ENCODE results near the gene MAP1LC3B.
A peak's percentile ranks its signal among the peaks of the same experiment; 100 is the strongest.

Gene MAP1LC3B

GRCh38 chr16:87393680-87394055 is 1.5 kb downstream of the MAP1LC3B start:
- Histone ChIP-seq H3K27ac (ENCODE audit: low read depth, low read length) (no peak overlapping the region), H3K27me3 (ENCODE audit: control insufficient read depth, insufficient read depth, low read length) (no peaks in the 10 kb centered on the region), H3K36me3 (ENCODE audit: control insufficient read depth, insufficient read depth, low read length) (peaks cover 4% of the 10 kb centered on the region), H3K9ac (ENCODE audit: low read length) (no peak overlapping the region), H3K4me3 (ENCODE audit: low read depth, low read length) (peak overlapping the region; percentile 75), H3K9me3 (ENCODE audit: control insufficient read depth, insufficient read depth, low read depth, low read length) (no peaks in the 10 kb centered on the region), H3K4me1 (ENCODE audit: control insufficient read depth, insufficient read depth, low read length) (peaks cover 9% of the 10 kb centered on the region; the same call in 1 of the 2 replicates)

DNA sequence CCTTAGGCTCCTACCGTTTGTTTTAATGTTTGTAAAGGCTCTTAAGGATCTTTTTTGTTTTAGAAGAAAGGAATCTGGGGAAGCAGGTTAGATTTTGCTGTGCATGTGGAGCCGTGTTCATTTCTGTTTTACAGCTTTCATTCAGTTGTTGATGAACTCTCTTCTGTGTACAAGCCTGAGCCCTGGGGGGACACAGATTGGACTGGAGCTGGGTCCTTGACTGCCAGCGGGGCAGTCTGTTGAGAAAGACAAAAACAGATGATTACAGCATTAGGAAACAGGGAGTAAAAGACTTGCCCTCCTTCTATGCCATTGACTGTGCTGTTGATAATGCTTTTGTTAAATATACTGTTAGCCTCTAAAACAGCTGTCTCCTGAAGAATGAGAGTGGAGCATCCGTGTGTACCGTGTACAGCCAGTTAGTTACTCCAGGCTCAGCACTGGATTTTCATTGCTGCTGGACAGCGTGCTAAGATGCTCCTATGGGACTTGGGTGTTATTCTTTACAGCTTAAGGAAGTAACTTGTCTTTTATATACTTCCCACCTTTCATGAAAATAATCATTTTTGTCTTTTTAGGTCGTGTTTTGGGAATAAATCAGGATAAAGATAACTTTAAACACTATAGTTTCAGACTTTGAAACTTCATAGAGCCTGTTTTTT is 3.2 kb downstream of the MAP1LC3B start:
- Histone ChIP-seq H3K9me3 (ENCODE audit: control insufficient read depth, insufficient read depth, low read depth, low read length) (no peaks in the 10 kb centered on the region), H3K9ac (ENCODE audit: low read length) (no peak overlapping the region), H3K27ac (ENCODE audit: low read depth, low read length) (no peak overlapping the region), H3K4me3 (ENCODE audit: low read depth, low read length) (no peak overlapping the region), H3K27me3 (ENCODE audit: control insufficient read depth, insufficient read depth, low read length) (no peaks in the 10 kb centered on the region), H3K36me3 (ENCODE audit: control insufficient read depth, insufficient read depth, low read length) (peaks cover 15% of the 10 kb centered on the region), H3K4me1 (ENCODE audit: control insufficient read depth, insufficient read depth, low read length) (peaks cover 9% of the 10 kb centered on the region; the same call in 1 of the 2 replicates)

DNA sequence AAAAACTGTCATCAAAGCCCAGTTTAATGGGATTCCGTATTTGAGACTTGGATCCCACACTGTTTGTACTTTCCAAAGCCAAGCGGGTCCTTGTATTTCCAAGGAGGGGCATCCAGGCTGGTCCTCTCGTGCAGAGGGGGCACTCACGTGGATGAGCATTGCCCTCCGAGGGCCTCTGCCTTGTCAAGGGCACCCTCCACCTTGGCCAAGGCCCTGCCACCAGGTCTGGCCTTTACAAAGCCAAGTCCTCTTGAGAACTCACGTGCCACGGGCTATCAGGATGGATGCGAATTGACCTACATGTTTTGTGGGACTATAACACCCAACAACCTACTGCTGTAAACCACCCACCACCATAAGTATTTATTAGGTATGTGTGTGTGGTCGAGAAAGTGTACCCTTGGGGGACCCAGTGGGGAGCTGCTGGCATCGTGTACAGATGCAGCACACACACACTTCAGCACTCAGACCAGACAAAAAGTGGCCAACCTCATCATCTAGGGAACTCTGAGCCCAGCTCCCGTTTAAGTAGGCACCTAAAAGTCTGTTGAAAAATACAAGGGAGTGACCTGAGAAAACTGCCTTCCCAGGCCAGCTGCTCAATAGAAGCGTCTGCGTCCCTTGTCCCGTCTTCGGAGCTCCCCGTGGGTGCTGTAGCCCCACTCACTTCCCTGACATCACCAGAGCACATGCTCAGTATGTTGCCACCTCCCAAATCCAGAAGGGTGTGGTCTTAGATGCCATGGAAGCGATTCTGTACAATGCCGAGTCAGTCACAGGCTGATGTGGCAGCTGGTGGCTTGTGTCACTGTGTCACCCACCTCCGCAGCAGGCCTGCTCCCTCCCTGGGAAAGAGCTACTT is 12.9 kb downstream of the MAP1LC3B start:
- no peak overlapping the region for H3K9ac ChIP-seq (ENCODE audit: low read length)
- H3K9me3 ChIP-seq (ENCODE audit: control insufficient read depth, insufficient read depth, low read depth, low read length), result no peaks in the 10 kb centered on the region
- no peak overlapping the region for H3K27ac ChIP-seq (ENCODE audit: low read depth, low read length)
- no peak overlapping the region for H3K4me3 ChIP-seq (ENCODE audit: low read depth, low read length)
- H3K27me3 ChIP-seq (ENCODE audit: control insufficient read depth, insufficient read depth, low read length), result no peaks in the 10 kb centered on the region
- H3K36me3 ChIP-seq (ENCODE audit: control insufficient read depth, insufficient read depth, low read length), result peaks cover 76% of the 10 kb centered on the region
- no peaks in the 10 kb centered on the region for H3K4me1 ChIP-seq (ENCODE audit: control insufficient read depth, insufficient read depth, low read length)

GRCh38 chr16:87406495-87407088 is 14.5 kb downstream of the MAP1LC3B start:
- H3K27ac ChIP-seq (ENCODE audit: low read depth, low read length), result no peak overlapping the region
- no peaks in the 10 kb centered on the region for H3K27me3 ChIP-seq (ENCODE audit: control insufficient read depth, insufficient read depth, low read length)
- H3K4me3 ChIP-seq (ENCODE audit: low read depth, low read length), result no peak overlapping the region
- H3K4me1 ChIP-seq (ENCODE audit: control insufficient read depth, insufficient read depth, low read length), result no peaks in the 10 kb centered on the region
- H3K36me3 ChIP-seq (ENCODE audit: control insufficient read depth, insufficient read depth, low read length), result peaks cover 81% of the 10 kb centered on the region
- no peak overlapping the region for H3K9ac ChIP-seq (ENCODE audit: low read length)
- H3K9me3 ChIP-seq (ENCODE audit: control insufficient read depth, insufficient read depth, low read depth, low read length), result no peaks in the 10 kb centered on the region

- Histone ChIP-seq H3K4me3 (ENCODE audit: low read depth, low read length) (no peak overlapping the region), H3K27ac (ENCODE audit: low read depth, low read length) (no peak overlapping the region), H3K27me3 (ENCODE audit: control insufficient read depth, insufficient read depth, low read length) (no peaks in the 10 kb centered on the region), H3K36me3 (ENCODE audit: control insufficient read depth, insufficient read depth, low read length) (peaks cover 83% of the 10 kb centered on the region), H3K9ac (ENCODE audit: low read length) (no peak overlapping the region), H3K4me1 (ENCODE audit: control insufficient read depth, insufficient read depth, low read length) (no peaks in the 10 kb centered on the region), H3K9me3 (ENCODE audit: control insufficient read depth, insufficient read depth, low read depth, low read length) (no peaks in the 10 kb centered on the region)
Observed at GRCh38 chr16:87407511-87408112, 15.5 kb downstream of the MAP1LC3B start.

DNA sequence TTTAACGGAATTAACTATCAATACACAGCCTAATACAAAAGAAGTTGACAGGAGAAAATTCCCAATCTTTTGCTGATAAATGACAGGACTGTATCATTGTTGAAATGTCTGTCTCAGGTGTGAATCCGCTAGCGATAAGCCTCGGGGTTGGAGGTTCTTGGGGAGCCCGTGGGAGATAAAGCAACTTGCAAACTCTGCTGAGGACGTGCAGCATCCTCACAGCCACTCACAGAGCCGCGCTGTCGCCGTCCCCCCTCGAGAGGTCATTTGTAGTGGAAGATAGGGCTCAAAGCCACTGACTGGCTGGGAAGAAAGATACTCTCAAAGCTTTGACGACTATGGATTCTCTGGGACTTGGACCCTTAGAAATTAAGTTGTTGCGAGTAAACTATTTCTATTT is 17.0 kb downstream of the MAP1LC3B start:
- H3K4me1 ChIP-seq (ENCODE audit: control insufficient read depth, insufficient read depth, low read length), result no peaks in the 10 kb centered on the region
- H3K27me3 ChIP-seq (ENCODE audit: control insufficient read depth, insufficient read depth, low read length), result no peaks in the 10 kb centered on the region
- H3K9me3 ChIP-seq (ENCODE audit: control insufficient read depth, insufficient read depth, low read depth, low read length), result no peaks in the 10 kb centered on the region
- H3K36me3 ChIP-seq (ENCODE audit: control insufficient read depth, insufficient read depth, low read length), result peaks cover 85% of the 10 kb centered on the region
- H3K9ac ChIP-seq (ENCODE audit: low read length), result no peak overlapping the region
- no peak overlapping the region for H3K4me3 ChIP-seq (ENCODE audit: low read depth, low read length)
- no peak overlapping the region for H3K27ac ChIP-seq (ENCODE audit: low read depth, low read length)

DNA sequence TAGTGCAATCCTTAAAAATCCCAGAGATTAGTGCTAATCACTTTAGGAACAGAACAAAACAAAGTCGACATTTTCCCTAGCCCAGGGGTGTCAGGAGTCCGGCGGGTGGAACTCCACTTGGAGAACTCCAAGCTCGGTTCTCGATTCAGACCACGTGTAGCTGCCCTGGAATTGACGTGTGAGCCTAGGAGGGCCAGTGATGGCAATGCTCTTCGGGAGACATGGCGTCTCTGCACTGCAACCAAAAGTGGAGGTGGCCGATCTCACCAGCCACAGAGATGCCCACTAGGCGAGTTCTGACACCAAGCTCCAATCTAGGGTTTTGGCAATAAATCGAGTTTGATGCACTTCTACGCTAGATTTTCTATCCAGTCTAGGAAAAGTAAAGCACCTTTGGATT is 17.6 kb downstream of the MAP1LC3B start:
- no peak overlapping the region for H3K4me3 ChIP-seq (ENCODE audit: low read depth, low read length)
- H3K4me1 ChIP-seq (ENCODE audit: control insufficient read depth, insufficient read depth, low read length), result no peaks in the 10 kb centered on the region
- H3K9me3 ChIP-seq (ENCODE audit: control insufficient read depth, insufficient read depth, low read depth, low read length), result no peaks in the 10 kb centered on the region
- no peaks in the 10 kb centered on the region for H3K27me3 ChIP-seq (ENCODE audit: control insufficient read depth, insufficient read depth, low read length)
- H3K27ac ChIP-seq (ENCODE audit: low read depth, low read length), result no peak overlapping the region
- H3K36me3 ChIP-seq (ENCODE audit: control insufficient read depth, insufficient read depth, low read length), result peaks cover 84% of the 10 kb centered on the region
- H3K9ac ChIP-seq (ENCODE audit: low read length), result no peak overlapping the region

- Histone ChIP-seq H3K27ac (ENCODE audit: low read depth, low read length) (no peak overlapping the region), H3K9me3 (ENCODE audit: control insufficient read depth, insufficient read depth, low read depth, low read length) (no peaks in the 10 kb centered on the region), H3K36me3 (ENCODE audit: control insufficient read depth, insufficient read depth, low read length) (peaks cover 81% of the 10 kb centered on the region), H3K27me3 (ENCODE audit: control insufficient read depth, insufficient read depth, low read length) (no peaks in the 10 kb centered on the region), H3K4me3 (ENCODE audit: low read depth, low read length) (no peak overlapping the region), H3K4me1 (ENCODE audit: control insufficient read depth, insufficient read depth, low read length) (no peaks in the 10 kb centered on the region), H3K9ac (ENCODE audit: low read length) (no peak overlapping the region)
Observed at GRCh38 chr16:87410530-87410929, 18.4 kb downstream of the MAP1LC3B start.

DNA sequence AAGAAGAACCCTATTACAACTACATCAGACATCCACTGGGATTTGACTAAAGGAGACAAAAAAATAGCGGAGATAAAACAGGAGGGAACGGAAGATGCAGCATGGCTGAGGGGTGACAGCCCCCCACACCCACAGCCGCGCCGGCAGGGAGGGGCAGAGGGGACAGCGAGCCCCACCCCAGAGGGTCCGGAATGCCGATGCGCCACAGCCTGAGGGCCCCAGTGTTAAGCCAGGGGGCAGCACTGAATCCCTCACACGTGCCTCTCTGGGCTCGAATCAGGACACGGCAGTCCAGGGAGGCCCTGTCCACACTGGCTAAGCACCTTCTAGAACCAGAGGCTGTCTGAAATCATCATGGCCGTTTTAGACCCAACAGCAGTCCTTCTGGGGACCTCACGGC is 18.8 kb downstream of the MAP1LC3B start:
- Histone ChIP-seq H3K36me3 (ENCODE audit: control insufficient read depth, insufficient read depth, low read length) (peaks cover 77% of the 10 kb centered on the region), H3K9me3 (ENCODE audit: control insufficient read depth, insufficient read depth, low read depth, low read length) (no peaks in the 10 kb centered on the region), H3K27ac (ENCODE audit: low read depth, low read length) (no peak overlapping the region), H3K4me3 (ENCODE audit: low read depth, low read length) (no peak overlapping the region), H3K9ac (ENCODE audit: low read length) (no peak overlapping the region), H3K27me3 (ENCODE audit: control insufficient read depth, insufficient read depth, low read length) (no peaks in the 10 kb centered on the region), H3K4me1 (ENCODE audit: control insufficient read depth, insufficient read depth, low read length) (no peaks in the 10 kb centered on the region)

DNA sequence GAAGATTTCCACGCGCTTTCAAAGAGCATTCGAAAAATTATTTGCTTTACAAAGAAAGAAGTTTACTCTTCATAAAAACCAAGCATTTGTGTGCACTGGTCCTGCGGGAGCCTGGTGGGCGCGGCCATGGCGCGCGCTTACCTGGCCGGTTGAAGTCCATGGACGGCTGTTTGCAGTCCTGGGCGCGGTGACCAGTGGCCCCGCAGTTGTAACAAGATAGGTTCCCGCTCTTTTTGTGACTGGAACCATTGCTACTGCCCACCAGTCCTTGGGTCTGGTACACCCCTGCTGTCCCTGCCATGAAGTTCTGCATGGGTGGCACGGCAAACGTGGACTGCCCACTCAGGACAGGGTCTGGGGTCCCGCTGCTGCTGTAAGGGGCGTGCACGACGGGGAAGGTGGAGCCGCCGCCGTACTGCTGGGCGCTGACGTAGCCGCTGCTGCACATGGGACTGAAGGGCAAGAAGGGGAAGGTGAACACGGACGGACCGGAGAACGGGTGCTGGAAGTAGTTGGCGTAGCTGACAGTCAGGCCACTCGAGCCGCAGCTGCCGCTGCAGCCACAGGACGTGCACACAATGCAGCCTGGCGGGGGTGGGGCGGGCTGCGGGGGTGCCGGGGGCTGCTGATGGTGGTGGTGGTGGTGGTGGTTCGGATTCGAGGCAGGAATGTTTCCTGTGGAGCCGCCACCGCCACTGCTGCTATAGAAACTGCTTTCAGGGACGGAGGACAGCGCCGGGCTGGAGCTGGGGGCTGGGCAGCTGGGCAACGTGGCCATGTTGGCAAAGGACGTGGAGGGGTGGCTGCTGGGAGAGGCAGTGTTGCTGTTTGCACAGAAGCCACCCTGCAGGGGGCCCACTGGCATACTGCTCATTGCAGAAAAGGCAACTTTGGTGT is 19.5 kb downstream of the MAP1LC3B start:
- Histone ChIP-seq H3K9ac (ENCODE audit: low read length) (no peak overlapping the region), H3K9me3 (ENCODE audit: control insufficient read depth, insufficient read depth, low read depth, low read length) (no peaks in the 10 kb centered on the region), H3K4me1 (ENCODE audit: control insufficient read depth, insufficient read depth, low read length) (no peaks in the 10 kb centered on the region), H3K27me3 (ENCODE audit: control insufficient read depth, insufficient read depth, low read length) (no peaks in the 10 kb centered on the region), H3K27ac (ENCODE audit: low read depth, low read length) (no peak overlapping the region), H3K36me3 (ENCODE audit: control insufficient read depth, insufficient read depth, low read length) (peaks cover 78% of the 10 kb centered on the region), H3K4me3 (ENCODE audit: low read depth, low read length) (no peak overlapping the region)

Measured in HUES6 (cell line).